PC-9 (cell line): Measurements from ENCODE around the gene SHISA4. TPM values are rescaled to one million over a fixed set of nuclear protein-coding genes. Genes with fewer than 3 reads are reported as not detected.

ENCODE experiments used
- BruUV-seq: library from RNA; stranded (reverse); fragments of 400-500 nt; replicated peaks from 2 replicates; lab custom pipeline; 2021; lab: Mats Ljungman, UMichigan
- CTCF ChIA-PET: fragments of 300-600 bp; sonication (Branson Sonifier 250); formaldehyde crosslinking; loops from one replicate; lab custom pipeline; 2022; ENCODE audit warnings: antibody characterized with exemption; lab: Charles Lee
- POLR2A ChIA-PET: fragments of 300-600 bp; sonication (Branson Sonifier 250); formaldehyde crosslinking; loops from one replicate; lab custom pipeline; 2022; ENCODE audit warnings: antibody characterized with exemption; ENCODE audit not compliant: unreplicated experiment; lab: Charles Lee
- DNase-seq, 2 experiments: peaks; one replicate each; pipeline versions ENCODE4 v3.0.0 to v3.0.0-alpha.2; 2015 to 2022; ENCODE audit warnings: mixed read lengths in 1 of 2
- H2AFZ ChIP-seq: fragments of 200-600 bp; sonication (generic); 2 replicates; pipeline ENCODE4 v1.8.1; 2017; ENCODE audit warnings: antibody characterized with exemption
- H3F3A ChIP-seq: fragments of 200-600 bp; sonication (generic); 2 replicates; pipeline ENCODE4 v1.8.1; 2017; ENCODE audit warnings: antibody characterized with exemption, mild to moderate bottlenecking, low read depth; ENCODE audit not compliant: insufficient read depth
- H3K27ac ChIP-seq: fragments of 200-600 bp; sonication (generic); 2 replicates; pipeline ENCODE4 v1.6.1; 2016; ENCODE audit warnings: mixed run types
- H3K27me3 ChIP-seq: fragments of 200-600 bp; sonication (generic); 2 replicates; pipeline ENCODE4 v1.6.1; 2016; ENCODE audit warnings: low read depth, mixed run types; ENCODE audit not compliant: insufficient read depth
- H3K36me3 ChIP-seq: fragments of 200-600 bp; sonication (generic); 2 replicates; pipeline ENCODE4 v1.6.1; 2016; ENCODE audit warnings: low read depth, mixed run types
- H3K4me1 ChIP-seq: fragments of 200-600 bp; sonication (generic); replicated peaks from 2 replicates; pipeline ENCODE4 v1.6.1; 2016; ENCODE audit warnings: mixed run types; ENCODE audit not compliant: insufficient read depth
- H3K4me2 ChIP-seq: fragments of 200-600 bp; sonication (generic); 2 replicates; pipeline ENCODE4 v1.6.1; 2017; ENCODE audit warnings: mixed run types
- H3K4me3 ChIP-seq: fragments of 200-600 bp; sonication (generic); 2 replicates; pipeline ENCODE4 v1.6.1; 2016; ENCODE audit warnings: mixed run types
- H3K79me2 ChIP-seq: fragments of 200-600 bp; sonication (generic); 2 replicates; pipeline ENCODE4 v1.6.1; 2017; ENCODE audit warnings: low read depth, mixed run types
- H3K9me2 ChIP-seq: fragments of 200-600 bp; sonication (generic); 2 replicates; pipeline ENCODE4 v1.8.1; 2017; ENCODE audit warnings: mild to moderate bottlenecking; ENCODE audit not compliant: insufficient read depth
- H3K9me3 ChIP-seq: fragments of 200-600 bp; sonication (generic); 2 replicates; pipeline ENCODE4 v1.8.1; 2016; ENCODE audit warnings: low read depth; ENCODE audit not compliant: insufficient read depth
- H4K20me1 ChIP-seq: fragments of 200-600 bp; sonication (generic); 2 replicates; pipeline ENCODE4 v1.8.1; 2017; ENCODE audit not compliant: insufficient read depth
- CTCF ChIP-seq: fragments of 200-600 bp; sonication (generic); conservative IDR thresholded peaks from 2 replicates; pipeline ENCODE4 v1.6.1; 2017; ENCODE audit warnings: mixed run types, antibody characterized with exemption, mild to moderate bottlenecking, moderate library complexity
- EZH2 ChIP-seq: fragments of 200-600 bp; sonication (generic); IDR thresholded peaks from 2 replicates; pipeline ENCODE4 v1.8.0; 2017; ENCODE audit warnings: antibody characterized with exemption, low read depth
- intact Hi-C: fragments of 100-400 bp; cut with micrococcal nuclease; formaldehyde crosslinking; loops from one replicate; pipeline ENCODE4 v1.10.0; 2022; ENCODE audit not compliant: unreplicated experiment
- total RNA-seq: library from RNA; stranded (reverse); gene quantifications from 2 replicates; pipeline ENCODE4 v1.2.3, GENCODE V29; 2021

Gene SHISA4
- total RNA-seq, 1 experiment from 2014 or later = 22.4 TPM

GRCh38 chr1:201902198-201902597 is 13.5 kb downstream of the SHISA4 start:
- H3F3A ChIP-seq = peaks cover 7% of the 10 kb centered on the region
- ChIA-PET CTCF (interaction anchor here (0.6 to 0.7 kb wide), 3 partner anchors 21 to 404 kb away, joined by 3 to 10 read pairs (median 3); no protein-coding TSS in a partner anchor), POLR2A (no interaction called here)
- no peak overlapping the region for H3K4me2 ChIP-seq
- H3K9me2 ChIP-seq = no peaks in the 10 kb centered on the region
- DNase-seq = peak in 1 of 2 experiments; percentile 33
- no peaks in the 10 kb centered on the region for H3K27me3 ChIP-seq
- H3K36me3 ChIP-seq = no peaks in the 10 kb centered on the region
- intact Hi-C loops = no loop called here
- no TSS peak for BruUV-seq
- H3K79me2 ChIP-seq = no peaks in the 10 kb centered on the region
- H3K4me3 ChIP-seq = no peak overlapping the region
- H3K27ac ChIP-seq = no peak overlapping the region
- H3K4me1 ChIP-seq = peaks cover 17% of the 10 kb centered on the region
- H2AFZ ChIP-seq = no peak overlapping the region
- no peak for TF ChIP-seq EZH2
- TF ChIP-seq CTCF = no peak
- H3K9me3 ChIP-seq = no peaks in the 10 kb centered on the region
- no peaks in the 10 kb centered on the region for H4K20me1 ChIP-seq

GRCh38 chr1:201903135-201903534 is 14.4 kb downstream of the SHISA4 start:
- intact Hi-C loops = no loop called here
- DNase-seq = peak; percentile 16 to 31
- Histone ChIP-seq H2AFZ (no peak overlapping the region), H3K4me2 (no peak overlapping the region), H3K4me3 (no peak overlapping the region), H3K36me3 (no peaks in the 10 kb centered on the region), H3K27me3 (no peaks in the 10 kb centered on the region), H3K9me2 (no peaks in the 10 kb centered on the region), H3K27ac (no peak overlapping the region), H3K79me2 (no peaks in the 10 kb centered on the region), H3F3A (no peaks in the 10 kb centered on the region), H3K4me1 (peaks cover 8% of the 10 kb centered on the region), H4K20me1 (no peaks in the 10 kb centered on the region), H3K9me3 (no peaks in the 10 kb centered on the region)
- POLR2A ChIA-PET = interaction anchor here (0.5 kb wide), 1 partner anchor 52 kb away, joined by 5 read pairs; no protein-coding TSS in a partner anchor
- CTCF ChIA-PET = no interaction called here
- BruUV-seq = no TSS peak
- TF ChIP-seq EZH2 = no peak
- no peak for TF ChIP-seq CTCF

- ChIA-PET CTCF (no interaction called here), POLR2A (no interaction called here)
- no peak overlapping the region for H3K27ac ChIP-seq
- no peak overlapping the region for H2AFZ ChIP-seq
- no peaks in the 10 kb centered on the region for H4K20me1 ChIP-seq
- no peak for DNase-seq
- no peaks in the 10 kb centered on the region for H3K4me1 ChIP-seq
- no peaks in the 10 kb centered on the region for H3K79me2 ChIP-seq
- H3K36me3 ChIP-seq = no peaks in the 10 kb centered on the region
- no peaks in the 10 kb centered on the region for H3F3A ChIP-seq
- BruUV-seq = no TSS peak
- H3K4me2 ChIP-seq = no peak overlapping the region
- H3K9me2 ChIP-seq = no peaks in the 10 kb centered on the region
- no peak for TF ChIP-seq EZH2
- TF ChIP-seq CTCF = no peak
- intact Hi-C loops = no loop called here
- no peaks in the 10 kb centered on the region for H3K27me3 ChIP-seq
- H3K4me3 ChIP-seq = no peak overlapping the region
- no peaks in the 10 kb centered on the region for H3K9me3 ChIP-seq
These were observed 15.9 kb downstream of the SHISA4 start for GRCh38 chr1:201904579-201904978.
